Stimulated activated CD4-positive, alpha-beta T cell treated with anti-CD3 and anti-CD28 coated beads, Interleukin-2, amount 100 ng/mL, for 48 hours (primary cell): ENCODE data around the gene COPZ1.

Source experiments
- DNase-seq, 2 donors: peaks; one replicate each; pipeline ENCODE4 v3.0.0-alpha.2; 2020

The COPZ1 gene

DNA sequence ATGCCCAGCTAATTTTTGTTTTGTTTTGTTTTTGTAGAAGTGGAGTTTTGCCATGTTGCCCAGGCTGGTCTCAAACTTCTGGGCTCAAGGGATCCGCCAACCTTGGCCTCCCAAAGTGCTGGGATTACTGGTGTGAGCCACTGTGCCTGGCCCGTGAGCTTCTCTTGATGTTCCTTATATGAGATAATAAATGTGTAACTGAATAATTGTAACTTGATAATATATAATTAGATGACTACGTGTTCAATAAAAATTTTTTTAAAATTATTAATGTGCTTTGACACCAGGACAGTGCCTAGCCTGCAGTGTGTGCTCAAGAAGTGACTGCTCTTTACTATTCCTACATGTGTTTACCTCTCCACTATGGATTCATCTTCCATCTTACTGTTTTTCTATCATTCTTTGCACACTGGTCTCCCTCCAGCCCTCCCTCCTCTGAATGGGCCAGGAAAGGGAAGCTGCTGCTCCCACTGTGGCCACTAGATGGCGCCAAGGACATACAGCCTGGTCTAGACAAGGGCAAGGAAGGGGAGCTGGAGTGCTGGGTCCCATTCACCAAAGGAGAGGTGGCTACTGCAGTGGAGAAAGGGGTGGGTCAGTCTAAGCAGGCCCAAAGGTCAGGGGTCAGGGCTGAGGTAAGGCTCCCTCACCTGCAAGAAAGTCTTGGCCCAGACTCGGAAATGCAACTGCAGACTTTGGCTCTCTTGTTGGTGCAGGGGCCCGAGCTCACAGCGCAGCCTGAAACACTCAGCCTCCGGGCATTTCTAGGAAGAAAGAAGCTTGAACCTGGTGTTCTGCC, 74.3 kb downstream of the COPZ1 start:
- peak; percentile 90 for DNase-seq

DNA sequence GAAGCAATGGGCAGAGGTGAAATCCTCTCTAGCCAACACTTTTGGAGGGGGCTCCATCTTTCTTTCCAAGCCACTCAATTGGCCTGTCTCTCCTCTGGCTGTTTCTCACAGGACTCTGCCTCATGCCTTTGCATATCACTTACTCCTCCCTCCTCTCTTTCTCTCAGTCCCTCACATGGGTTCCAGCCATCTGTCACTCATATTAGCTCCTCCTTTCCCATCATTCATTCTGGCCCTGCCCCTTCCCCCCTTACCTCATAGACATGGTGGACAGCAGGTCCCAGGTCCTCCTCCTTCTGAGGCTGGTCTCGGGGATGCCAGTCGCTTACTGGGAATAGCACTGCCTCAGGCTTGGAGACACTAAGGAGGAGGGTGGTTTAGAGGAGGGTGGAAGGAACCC, 76.2 kb downstream of the COPZ1 start:
- no peak for DNase-seq
